ENCODE results near the gene TGM2. TPM values are rescaled to one million over a fixed set of nuclear protein-coding genes. Genes with fewer than 3 reads are reported as not detected.

TGM2 gene
- total and polyA plus RNA-seq, 9 of the 15 experiments (the other 6 are each of a cell fraction or from before 2014, with no cell fraction given), result 5.5 to 78.5 (median 37.6) TPM

DNA sequence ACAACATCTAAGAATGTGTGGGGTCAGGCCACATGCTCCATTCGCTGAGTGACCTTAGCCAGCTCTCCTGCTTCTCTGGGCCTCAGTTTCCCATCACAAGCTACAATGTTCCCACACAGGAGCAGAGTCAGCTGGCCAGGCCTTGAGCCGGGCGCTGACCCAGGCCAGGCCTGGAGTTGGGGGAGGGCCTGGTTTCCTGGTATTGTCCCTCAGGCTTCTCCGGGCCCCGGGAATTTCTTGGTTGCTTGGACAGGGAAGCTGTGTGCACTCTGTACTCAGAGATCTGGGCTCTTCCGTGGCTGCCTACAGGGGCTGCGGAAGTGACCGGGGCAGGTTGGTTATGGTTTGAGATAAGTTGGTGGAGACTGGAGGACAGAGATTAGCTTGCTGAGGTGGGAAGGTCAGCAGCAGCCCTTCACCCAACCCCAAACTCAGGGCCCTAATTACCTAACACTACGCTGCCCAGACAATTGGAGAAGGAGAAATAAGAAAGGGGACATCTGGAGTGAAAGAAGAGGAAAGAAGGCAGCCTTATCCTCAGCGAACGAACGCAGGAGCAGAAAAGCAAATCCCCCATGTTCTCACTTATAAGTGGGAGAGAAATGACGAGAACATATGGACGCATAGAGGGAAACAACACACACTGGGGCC, 6.2 kb downstream of the TGM2 start (continued):
- peak; percentile 35; the same call in 1 of the 2 replicates for TF ChIP-seq REST (IDR thresholded peaks at IDR 0.05; ENCODE audit: borderline replicate concordance)
- no peak for TF ChIP-seq REST (CRISPR knock-in tag; IDR thresholded peaks at IDR 0.05; ENCODE audit: low read depth)
- TF ChIP-seq, protein P1, sequence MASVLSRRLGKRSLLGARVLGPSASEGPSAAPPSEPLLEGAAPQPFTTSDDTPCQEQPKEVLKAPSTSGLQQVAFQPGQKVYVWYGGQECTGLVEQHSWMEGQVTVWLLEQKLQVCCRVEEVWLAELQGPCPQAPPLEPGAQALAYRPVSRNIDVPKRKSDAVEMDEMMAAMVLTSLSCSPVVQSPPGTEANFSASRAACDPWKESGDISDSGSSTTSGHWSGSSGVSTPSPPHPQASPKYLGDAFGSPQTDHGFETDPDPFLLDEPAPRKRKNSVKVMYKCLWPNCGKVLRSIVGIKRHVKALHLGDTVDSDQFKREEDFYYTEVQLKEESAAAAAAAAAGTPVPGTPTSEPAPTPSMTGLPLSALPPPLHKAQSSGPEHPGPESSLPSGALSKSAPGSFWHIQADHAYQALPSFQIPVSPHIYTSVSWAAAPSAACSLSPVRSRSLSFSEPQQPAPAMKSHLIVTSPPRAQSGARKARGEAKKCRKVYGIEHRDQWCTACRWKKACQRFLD (CRISPR knock-in tag; IDR thresholded peaks at IDR 0.05), result peak; percentile 68
- peak; percentile 92 for TF ChIP-seq MTA3 (IDR thresholded peaks at IDR 0.05; ENCODE audit: borderline replicate concordance)
- no peak for TF ChIP-seq DACH1 (IDR thresholded peaks at IDR 0.05; ENCODE audit: partially characterized antibody)
- TF ChIP-seq ZNF507 (tag; conservative IDR thresholded peaks at IDR 0.05), result no peak
- TF ChIP-seq HNRNPH1 (optimal IDR thresholded peaks at IDR 0.05; ENCODE audit: low read depth, low read length), result no peak
- TF ChIP-seq ZNF24 (IDR thresholded peaks at IDR 0.05), result 0 out of 2 replicates have a peak, but pooled peaks have one; percentile 42
- TF ChIP-seq U2AF1 (optimal IDR thresholded peaks at IDR 0.05; ENCODE audit: low read depth, low read length), result no peak
- no peak for TF ChIP-seq ZNF551 (CRISPR knock-in tag; IDR thresholded peaks at IDR 0.05)
- TF ChIP-seq, protein P2, sequence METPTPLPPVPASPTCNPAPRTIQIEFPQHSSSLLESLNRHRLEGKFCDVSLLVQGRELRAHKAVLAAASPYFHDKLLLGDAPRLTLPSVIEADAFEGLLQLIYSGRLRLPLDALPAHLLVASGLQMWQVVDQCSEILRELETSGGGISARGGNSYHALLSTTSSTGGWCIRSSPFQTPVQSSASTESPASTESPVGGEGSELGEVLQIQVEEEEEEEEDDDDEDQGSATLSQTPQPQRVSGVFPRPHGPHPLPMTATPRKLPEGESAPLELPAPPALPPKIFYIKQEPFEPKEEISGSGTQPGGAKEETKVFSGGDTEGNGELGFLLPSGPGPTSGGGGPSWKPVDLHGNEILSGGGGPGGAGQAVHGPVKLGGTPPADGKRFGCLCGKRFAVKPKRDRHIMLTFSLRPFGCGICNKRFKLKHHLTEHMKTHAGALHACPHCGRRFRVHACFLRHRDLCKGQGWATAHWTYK (CRISPR knock-in tag; IDR thresholded peaks at IDR 0.05), result peak; percentile 78
- peak; percentile 84 for TF ChIP-seq MYNN (IDR thresholded peaks at IDR 0.05)
- no peak for TF ChIP-seq MYNN (CRISPR knock-in tag; IDR thresholded peaks at IDR 0.05)
- TF ChIP-seq, protein P3, sequence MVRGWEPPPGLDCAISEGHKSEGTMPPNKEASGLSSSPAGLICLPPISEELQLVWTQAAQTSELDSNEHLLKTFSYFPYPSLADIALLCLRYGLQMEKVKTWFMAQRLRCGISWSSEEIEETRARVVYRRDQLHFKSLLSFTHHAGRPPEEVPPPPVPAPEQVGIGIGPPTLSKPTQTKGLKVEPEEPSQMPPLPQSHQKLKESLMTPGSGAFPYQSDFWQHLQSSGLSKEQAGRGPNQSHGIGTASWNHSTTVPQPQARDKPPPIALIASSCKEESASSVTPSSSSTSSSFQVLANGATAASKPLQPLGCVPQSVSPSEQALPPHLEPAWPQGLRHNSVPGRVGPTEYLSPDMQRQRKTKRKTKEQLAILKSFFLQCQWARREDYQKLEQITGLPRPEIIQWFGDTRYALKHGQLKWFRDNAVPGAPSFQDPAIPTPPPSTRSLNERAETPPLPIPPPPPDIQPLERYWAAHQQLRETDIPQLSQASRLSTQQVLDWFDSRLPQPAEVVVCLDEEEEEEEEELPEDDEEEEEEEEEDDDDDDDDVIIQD (CRISPR knock-in tag; IDR thresholded peaks at IDR 0.05), result 0 out of 2 replicates have a peak, but pooled peaks have one; percentile 31
- no peak for TF ChIP-seq XRCC4 (IDR thresholded peaks at IDR 0.05; ENCODE audit: extremely low read depth, insufficient read depth, insufficient read length)
